Measurements from ENCODE around the gene C19orf85. TPM values are rescaled to one million over a fixed set of nuclear protein-coding genes. Genes with fewer than 3 reads are reported as not detected.
A peak's percentile ranks its signal among the peaks of the same experiment; 100 is the strongest.

Gene C19orf85
- total and polyA plus RNA-seq, 10 of the 15 experiments (the other 5 are each of a cell fraction or from before 2014, with no cell fraction given), result not detected

GRCh38 chr19:55494172-55494761 is 29.7 kb upstream of the C19orf85 start:
- Histone ChIP-seq H3K36me3 (ENCODE audit: control insufficient read depth in 2 of 2, insufficient read depth in 2 of 2, low read length in 1 of 2) (no peaks in the 10 kb centered on the region), H3K4me1 (ENCODE audit: control insufficient read depth, insufficient read depth, low read length) (no peaks in the 10 kb centered on the region), H3K79me2 (ENCODE audit: control insufficient read depth, insufficient read depth, low read length) (no peaks in the 10 kb centered on the region), H3K4me2 (ENCODE audit: control insufficient read depth, insufficient read depth) (no peak overlapping the region), H3K9me3 (replicated peaks; ENCODE audit: control insufficient read depth, insufficient read depth, low read length) (no peaks in the 10 kb centered on the region), H2AFZ (ENCODE audit: control insufficient read depth, low read depth, low read length) (no peak overlapping the region), H3K4me3 (no peak overlapping the region), H3K27me3 (replicated peaks in 1 of 2; ENCODE audit: control insufficient read depth in 2 of 2, insufficient read depth in 2 of 2, low read length in 1 of 2) (no peaks in the 10 kb centered on the region; a peak in 1 of 4 replicates), H3K9ac (ENCODE audit: control insufficient read depth, insufficient read depth, low read length) (no peak overlapping the region), H4K20me1 (ENCODE audit: control insufficient read depth, insufficient read depth) (no peaks in the 10 kb centered on the region), H3K27ac (ENCODE audit: control insufficient read depth, insufficient read depth) (no peak overlapping the region)
- in situ Hi-C loops (cut with MboI), result no loop called here
- TF ChIP-seq ZNF687 (IDR thresholded peaks at IDR 0.05), result no peak
- no peak for TF ChIP-seq NR2C2 (IDR thresholded peaks at IDR 0.05; ENCODE audit: borderline replicate concordance, control insufficient read depth, insufficient read length, low read depth)
- no peak for TF ChIP-seq NFYB (IDR thresholded peaks at IDR 0.05; ENCODE audit: insufficient read depth, low read depth, low read length)
- no peak for TF ChIP-seq TAF1 (IDR thresholded peaks at IDR 0.05; ENCODE audit: borderline replicate concordance, low read depth, low read length)
- no peak for TF ChIP-seq IKZF1 (conservative IDR thresholded peaks at IDR 0.05)
- no peak for TF ChIP-seq ZBED1 (IDR thresholded peaks at IDR 0.05; ENCODE audit: borderline replicate concordance)
- no peak for TF ChIP-seq YBX1 (IDR thresholded peaks at IDR 0.05)
- TF ChIP-seq MXI1 (IDR thresholded peaks at IDR 0.05; ENCODE audit: low read depth, low read length), result no peak
- no peak for TF ChIP-seq YY1 (IDR thresholded peaks at IDR 0.05; ENCODE audit: low read depth, low read length)
- no peak for TF ChIP-seq HDAC2 (IDR thresholded peaks at IDR 0.05)
- no peak for TF ChIP-seq HSF1 (IDR thresholded peaks at IDR 0.05; ENCODE audit: low read depth, low read length)
- no peak for TF ChIP-seq POLR2AphosphoS2 (IDR thresholded peaks at IDR 0.05; ENCODE audit: low read depth, low read length)
- TF ChIP-seq RBBP5 (conservative IDR thresholded peaks at IDR 0.05), result no peak
- TF ChIP-seq IRF3 (IDR thresholded peaks at IDR 0.05), result no peak
- TF ChIP-seq SUPT20H (IDR thresholded peaks at IDR 0.05; ENCODE audit: borderline replicate concordance, control insufficient read depth, low read depth, low read length), result no peak
- ChIA-PET POLR2A (no interaction called here), CTCF (interaction anchor here (1.0 to 3.1 kb wide), 2 partner anchors 10 to 112 kb away, joined by 3 to 12 read pairs; no protein-coding TSS in a partner anchor), SMC1A (ENCODE audit: uncharacterized antibody, unreplicated experiment) (no interaction called here), RAD21 (ENCODE audit: unreplicated experiment) (no interaction called here)
- no peak for DNase-seq (ENCODE audit: low read depth, low spot score)
- FAIRE-seq, result no peak
- BruUV-seq (replicated peaks), result no TSS peak
- intact Hi-C loops (cut with micrococcal nuclease; ENCODE audit: unreplicated experiment), result no loop called here
- 13% methylated on average over 22 of the region's 22 CpGs for WGBS (ENCODE audit: insufficient coverage, insufficient replicate concordance, low lambda C conversion rate, missing lambda C conversion rate)
- ATAC-seq, result peak; percentile 19; the same call in 1 of the 3 replicates

Data from GM12878 (cell line).